ENCODE measurements around the gene FAM124A.
A peak's percentile ranks its signal among the peaks of the same experiment; 100 is the strongest.

GRCh38 chr13:51181786-51182383 lies 40.3 kb upstream of the FAM124A start:
- TF ChIP-seq REST (IDR thresholded peaks at IDR 0.05; ENCODE audit: unreplicated experiment): no peak
- TF ChIP-seq CTCF (conservative IDR thresholded peaks at IDR 0.05; ENCODE audit: low read depth in 2 of 2): no peak
- no peak for TF ChIP-seq EZH2 (IDR thresholded peaks at IDR 0.05; ENCODE audit: low read depth, unreplicated experiment)
- TF ChIP-seq POLR2AphosphoS5 (IDR thresholded peaks at IDR 0.05; ENCODE audit: low read depth): peak; percentile 70
- no peak for TF ChIP-seq CREB1 (CRISPR knock-in tag; IDR thresholded peaks at IDR 0.05; ENCODE audit: low read depth)
